GM23338 (cell line): Measurements from ENCODE around the gene PLEKHA7. TPM values are rescaled to one million over a fixed set of nuclear protein-coding genes. Genes with fewer than 3 reads are reported as not detected.

Experiments
- CREB1 ChIP-seq: fragments of 250-450 bp; sonication (Bioruptor Pico); IDR thresholded peaks from 2 replicates; pipeline ENCODE4 v1.5.0; 2020; ENCODE audit warnings: low read depth, mild to moderate bottlenecking, moderate library complexity
- POLR2AphosphoS5 ChIP-seq: IDR thresholded peaks from 2 replicates; pipeline ENCODE4 v1.6.1; 2016; ENCODE audit warnings: antibody characterized with exemption, low read depth
- ZNF114 ChIP-seq: fragments of 250-450 bp; sonication (Bioruptor Pico); IDR thresholded peaks from 2 replicates; pipeline ENCODE4 v1.5.0; 2020; ENCODE audit warnings: mild to moderate bottlenecking, moderate library complexity
- ZNF331 ChIP-seq: fragments of 250-450 bp; sonication (Bioruptor Pico); IDR thresholded peaks from 2 replicates; pipeline ENCODE4 v1.5.0; 2020; ENCODE audit warnings: low read depth, mild to moderate bottlenecking, moderate library complexity
- polyA plus RNA-seq: library from polyadenylated mRNA; unstranded; fragments of >200 nt; fragmentation: Nextera tagmentation; extraction: Ambion mirVana; gene quantifications from 2 replicates; pipeline ENCODE4 v1.2.1, GENCODE V29; 2016
- total RNA-seq: library from RNA; depleted of rRNA; stranded (reverse); fragments of >200 nt; shearing (Covaris generic); gene quantifications from 2 replicates; pipeline ENCODE4 v1.2.3, GENCODE V29; 2014
- TF ChIP-seq, protein P1 (sequence below): fragments of 250-450 bp; sonication (Bioruptor Pico); IDR thresholded peaks from 2 replicates; pipeline ENCODE4 v1.5.0; 2020; ENCODE audit warnings: mild to moderate bottlenecking, moderate library complexity
- TF ChIP-seq, protein P2 (sequence below): IDR thresholded peaks from 2 replicates; pipeline ENCODE4 v1.6.1; 2016; ENCODE audit warnings: antibody characterized with exemption
- TF ChIP-seq, protein P3 (sequence below), 2 experiments: fragments of 200-600 bp in 1 of 2; sonication (generic) in 1 of 2; conservative IDR thresholded peaks; 2 replicates each; pipeline versions ENCODE4 v1.5.1 to v1.6.1; 2016 to 2017; ENCODE audit warnings: antibody characterized with exemption in 2 of 2, low read depth in 2 of 2, mild to moderate bottlenecking in 2 of 2, moderate library complexity in 1 of 2

PLEKHA7 gene
- total and polyA plus RNA-seq, 2 experiments from 2014 or later: 9.7 to 15.8 TPM

DNA sequence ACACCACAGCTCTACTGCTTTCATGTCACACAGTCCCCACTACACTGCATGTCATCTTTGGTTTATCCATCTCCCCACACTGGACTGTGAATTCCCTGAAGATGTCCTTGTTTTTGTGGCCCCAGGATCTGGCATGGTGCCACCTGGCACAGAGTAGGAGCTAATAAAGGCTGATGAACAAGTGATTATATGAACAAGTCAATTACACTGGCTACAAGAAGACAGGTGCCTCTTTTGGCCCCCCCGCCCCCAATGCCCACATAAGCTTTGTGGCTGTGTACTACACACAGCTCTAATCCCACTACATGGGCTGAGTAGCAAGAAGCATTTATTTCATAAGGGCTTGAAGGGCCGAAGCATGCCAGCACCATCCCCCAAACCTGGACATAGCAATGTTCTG is 24.7 kb downstream of the PLEKHA7 start (continued):
- TF ChIP-seq, protein P1, sequence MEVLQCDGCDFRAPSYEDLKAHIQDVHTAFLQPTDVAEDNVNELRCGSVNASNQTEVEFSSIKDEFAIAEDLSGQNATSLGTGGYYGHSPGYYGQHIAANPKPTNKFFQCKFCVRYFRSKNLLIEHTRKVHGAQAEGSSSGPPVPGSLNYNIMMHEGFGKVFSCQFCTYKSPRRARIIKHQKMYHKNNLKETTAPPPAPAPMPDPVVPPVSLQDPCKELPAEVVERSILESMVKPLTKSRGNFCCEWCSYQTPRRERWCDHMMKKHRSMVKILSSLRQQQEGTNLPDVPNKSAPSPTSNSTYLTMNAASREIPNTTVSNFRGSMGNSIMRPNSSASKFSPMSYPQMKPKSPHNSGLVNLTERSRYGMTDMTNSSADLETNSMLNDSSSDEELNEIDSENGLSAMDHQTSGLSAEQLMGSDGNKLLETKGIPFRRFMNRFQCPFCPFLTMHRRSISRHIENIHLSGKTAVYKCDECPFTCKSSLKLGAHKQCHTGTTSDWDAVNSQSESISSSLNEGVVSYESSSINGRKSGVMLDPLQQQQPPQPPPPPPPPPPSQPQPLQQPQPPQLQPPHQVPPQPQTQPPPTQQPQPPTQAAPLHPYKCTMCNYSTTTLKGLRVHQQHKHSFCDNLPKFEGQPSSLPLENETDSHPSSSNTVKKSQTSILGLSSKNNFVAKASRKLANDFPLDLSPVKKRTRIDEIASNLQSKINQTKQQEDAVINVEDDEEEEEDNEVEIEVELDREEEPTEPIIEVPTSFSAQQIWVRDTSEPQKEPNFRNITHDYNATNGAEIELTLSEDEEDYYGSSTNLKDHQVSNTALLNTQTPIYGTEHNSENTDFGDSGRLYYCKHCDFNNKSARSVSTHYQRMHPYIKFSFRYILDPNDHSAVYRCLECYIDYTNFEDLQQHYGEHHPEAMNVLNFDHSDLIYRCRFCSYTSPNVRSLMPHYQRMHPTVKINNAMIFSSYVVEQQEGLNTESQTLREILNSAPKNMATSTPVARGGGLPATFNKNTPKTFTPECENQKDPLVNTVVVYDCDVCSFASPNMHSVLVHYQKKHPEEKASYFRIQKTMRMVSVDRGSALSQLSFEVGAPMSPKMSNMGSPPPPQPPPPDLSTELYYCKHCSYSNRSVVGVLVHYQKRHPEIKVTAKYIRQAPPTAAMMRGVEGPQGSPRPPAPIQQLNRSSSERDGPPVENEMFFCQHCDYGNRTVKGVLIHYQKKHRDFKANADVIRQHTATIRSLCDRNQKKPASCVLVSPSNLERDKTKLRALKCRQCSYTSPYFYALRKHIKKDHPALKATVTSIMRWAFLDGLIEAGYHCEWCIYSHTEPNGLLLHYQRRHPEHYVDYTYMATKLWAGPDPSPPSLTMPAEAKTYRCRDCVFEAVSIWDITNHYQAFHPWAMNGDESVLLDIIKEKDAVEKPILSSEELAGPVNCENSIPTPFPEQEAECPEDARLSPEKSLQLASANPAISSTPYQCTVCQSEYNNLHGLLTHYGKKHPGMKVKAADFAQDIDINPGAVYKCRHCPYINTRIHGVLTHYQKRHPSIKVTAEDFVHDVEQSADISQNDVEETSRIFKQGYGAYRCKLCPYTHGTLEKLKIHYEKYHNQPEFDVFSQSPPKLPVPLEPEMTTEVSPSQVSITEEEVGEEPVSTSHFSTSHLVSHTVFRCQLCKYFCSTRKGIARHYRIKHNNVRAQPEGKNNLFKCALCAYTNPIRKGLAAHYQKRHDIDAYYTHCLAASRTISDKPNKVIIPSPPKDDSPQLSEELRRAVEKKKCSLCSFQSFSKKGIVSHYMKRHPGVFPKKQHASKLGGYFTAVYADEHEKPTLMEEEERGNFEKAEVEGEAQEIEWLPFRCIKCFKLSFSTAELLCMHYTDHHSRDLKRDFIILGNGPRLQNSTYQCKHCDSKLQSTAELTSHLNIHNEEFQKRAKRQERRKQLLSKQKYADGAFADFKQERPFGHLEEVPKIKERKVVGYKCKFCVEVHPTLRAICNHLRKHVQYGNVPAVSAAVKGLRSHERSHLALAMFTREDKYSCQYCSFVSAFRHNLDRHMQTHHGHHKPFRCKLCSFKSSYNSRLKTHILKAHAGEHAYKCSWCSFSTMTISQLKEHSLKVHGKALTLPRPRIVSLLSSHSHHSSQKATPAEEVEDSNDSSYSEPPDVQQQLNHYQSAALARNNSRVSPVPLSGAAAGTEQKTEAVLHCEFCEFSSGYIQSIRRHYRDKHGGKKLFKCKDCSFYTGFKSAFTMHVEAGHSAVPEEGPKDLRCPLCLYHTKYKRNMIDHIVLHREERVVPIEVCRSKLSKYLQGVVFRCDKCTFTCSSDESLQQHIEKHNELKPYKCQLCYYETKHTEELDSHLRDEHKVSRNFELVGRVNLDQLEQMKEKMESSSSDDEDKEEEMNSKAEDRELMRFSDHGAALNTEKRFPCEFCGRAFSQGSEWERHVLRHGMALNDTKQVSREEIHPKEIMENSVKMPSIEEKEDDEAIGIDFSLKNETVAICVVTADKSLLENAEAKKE (CRISPR knock-in tag): no peak
- TF ChIP-seq, protein P2, sequence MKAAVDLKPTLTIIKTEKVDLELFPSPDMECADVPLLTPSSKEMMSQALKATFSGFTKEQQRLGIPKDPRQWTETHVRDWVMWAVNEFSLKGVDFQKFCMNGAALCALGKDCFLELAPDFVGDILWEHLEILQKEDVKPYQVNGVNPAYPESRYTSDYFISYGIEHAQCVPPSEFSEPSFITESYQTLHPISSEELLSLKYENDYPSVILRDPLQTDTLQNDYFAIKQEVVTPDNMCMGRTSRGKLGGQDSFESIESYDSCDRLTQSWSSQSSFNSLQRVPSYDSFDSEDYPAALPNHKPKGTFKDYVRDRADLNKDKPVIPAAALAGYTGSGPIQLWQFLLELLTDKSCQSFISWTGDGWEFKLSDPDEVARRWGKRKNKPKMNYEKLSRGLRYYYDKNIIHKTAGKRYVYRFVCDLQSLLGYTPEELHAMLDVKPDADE: no peak
- TF ChIP-seq, protein P3, sequence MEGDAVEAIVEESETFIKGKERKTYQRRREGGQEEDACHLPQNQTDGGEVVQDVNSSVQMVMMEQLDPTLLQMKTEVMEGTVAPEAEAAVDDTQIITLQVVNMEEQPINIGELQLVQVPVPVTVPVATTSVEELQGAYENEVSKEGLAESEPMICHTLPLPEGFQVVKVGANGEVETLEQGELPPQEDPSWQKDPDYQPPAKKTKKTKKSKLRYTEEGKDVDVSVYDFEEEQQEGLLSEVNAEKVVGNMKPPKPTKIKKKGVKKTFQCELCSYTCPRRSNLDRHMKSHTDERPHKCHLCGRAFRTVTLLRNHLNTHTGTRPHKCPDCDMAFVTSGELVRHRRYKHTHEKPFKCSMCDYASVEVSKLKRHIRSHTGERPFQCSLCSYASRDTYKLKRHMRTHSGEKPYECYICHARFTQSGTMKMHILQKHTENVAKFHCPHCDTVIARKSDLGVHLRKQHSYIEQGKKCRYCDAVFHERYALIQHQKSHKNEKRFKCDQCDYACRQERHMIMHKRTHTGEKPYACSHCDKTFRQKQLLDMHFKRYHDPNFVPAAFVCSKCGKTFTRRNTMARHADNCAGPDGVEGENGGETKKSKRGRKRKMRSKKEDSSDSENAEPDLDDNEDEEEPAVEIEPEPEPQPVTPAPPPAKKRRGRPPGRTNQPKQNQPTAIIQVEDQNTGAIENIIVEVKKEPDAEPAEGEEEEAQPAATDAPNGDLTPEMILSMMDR (conservative IDR thresholded peaks at IDR 0.05; ENCODE audit: low read depth in 2 of 2): no peak
- TF ChIP-seq ZNF114 (CRISPR knock-in tag) (no peak), POLR2AphosphoS5 (no peak), CREB1 (CRISPR knock-in tag) (no peak), ZNF331 (CRISPR knock-in tag) (no peak)
